GM23338 (cell line): Measurements from ENCODE around the gene LCP2. TPM values are rescaled to one million over a fixed set of nuclear protein-coding genes. Genes with fewer than 3 reads are reported as not detected.

Source experiments
- ATAC-seq: fragments of 200-7000 bp; cut with Tn5 transposase; 3 replicates; pipeline ENCODE4 v1.9.1; 2020
- DNase-seq: peaks from one replicate; pipeline ENCODE4 v3.0.0-alpha.2; 2015; ENCODE audit warnings: low spot score
- H2AFZ ChIP-seq: fragments of 200-600 bp; sonication (generic); 2 replicates; pipeline ENCODE4 v1.8.0; 2016; ENCODE audit warnings: antibody characterized with exemption, mild to moderate bottlenecking, moderate library complexity
- H3F3A ChIP-seq: fragments of 200-600 bp; sonication (generic); replicated peaks from 2 replicates; pipeline ENCODE4 v1.8.0; 2017; ENCODE audit warnings: antibody characterized with exemption, mixed run types, low read depth
- H3K27ac ChIP-seq: fragments of 200-600 bp; sonication (generic); 2 replicates; pipeline ENCODE4 v1.6.1; 2016; ENCODE audit warnings: low read depth
- H3K27me3 ChIP-seq: fragments of 200-600 bp; sonication (generic); 2 replicates; pipeline ENCODE4 v1.8.0; 2016; ENCODE audit warnings: mild to moderate bottlenecking, mixed run types, moderate library complexity; ENCODE audit not compliant: insufficient read depth
- H3K36me3 ChIP-seq: fragments of 200-600 bp; sonication (generic); 2 replicates; pipeline ENCODE4 v1.8.0; 2016; ENCODE audit warnings: mild to moderate bottlenecking; ENCODE audit not compliant: insufficient read depth
- H3K4me1 ChIP-seq: fragments of 200-600 bp; sonication (generic); 2 replicates; pipeline ENCODE4 v1.8.0; 2016; ENCODE audit warnings: mild to moderate bottlenecking, moderate library complexity; ENCODE audit not compliant: insufficient read depth
- H3K4me2 ChIP-seq: fragments of 200-600 bp; sonication (generic); 2 replicates; pipeline ENCODE4 v1.7.1; 2017; ENCODE audit warnings: mixed run types
- H3K4me3 ChIP-seq: fragments of 200-600 bp; sonication (generic); 2 replicates; pipeline ENCODE4 v1.6.1; 2016; ENCODE audit warnings: mixed run types
- H3K79me2 ChIP-seq: fragments of 200-600 bp; sonication (generic); replicated peaks from 2 replicates; pipeline ENCODE4 v1.8.0; 2017; ENCODE audit warnings: mild to moderate bottlenecking; ENCODE audit not compliant: insufficient read depth
- H3K9me2 ChIP-seq: fragments of 200-600 bp; sonication (generic); 2 replicates; pipeline ENCODE4 v1.8.0; 2017; ENCODE audit not compliant: insufficient read depth
- H4K20me1 ChIP-seq: fragments of 200-600 bp; sonication (generic); replicated peaks from 2 replicates; pipeline ENCODE4 v1.8.0; 2017; ENCODE audit warnings: mild to moderate bottlenecking; ENCODE audit not compliant: insufficient read depth
- H3K27ac Mint-ChIP-seq: 2 replicates; pipeline ENCODE4 v1.8.0; 2020; ENCODE audit warnings: inconsistent platforms, mild to moderate bottlenecking, moderate library complexity, mixed read lengths
- H3K27me3 Mint-ChIP-seq: 3 replicates; pipeline ENCODE4 v1.8.0; 2022; ENCODE audit warnings: low read depth, mild to moderate bottlenecking, moderate library complexity, mixed read lengths, inconsistent platforms; ENCODE audit not compliant: insufficient read depth, poor library complexity
- H3K36me3 Mint-ChIP-seq: 3 replicates; pipeline ENCODE4 v1.8.0; 2021; ENCODE audit warnings: low read depth, mild to moderate bottlenecking, inconsistent platforms, moderate library complexity, mixed read lengths
- H3K4me1 Mint-ChIP-seq: 3 replicates; pipeline ENCODE4 v1.8.0; 2020; ENCODE audit warnings: mild to moderate bottlenecking, inconsistent platforms, mixed read lengths
- H3K4me3 Mint-ChIP-seq: 3 replicates; pipeline ENCODE4 v1.8.0; 2021; ENCODE audit warnings: moderate library complexity, mild to moderate bottlenecking, inconsistent platforms, mixed read lengths
- H3K9me3 Mint-ChIP-seq: 3 replicates; pipeline ENCODE4 v1.8.0; 2020; ENCODE audit warnings: moderate library complexity, mild to moderate bottlenecking, inconsistent platforms, mixed read lengths
- CREB1 ChIP-seq: fragments of 250-450 bp; sonication (Bioruptor Pico); IDR thresholded peaks from 2 replicates; pipeline ENCODE4 v1.5.0; 2020; ENCODE audit warnings: low read depth, mild to moderate bottlenecking, moderate library complexity
- EZH2 ChIP-seq: fragments of 200-600 bp; sonication (generic); IDR thresholded peaks from one replicate; pipeline ENCODE4 v1.8.0; 2017; ENCODE audit warnings: antibody characterized with exemption, mild to moderate bottlenecking, low read depth; ENCODE audit not compliant: unreplicated experiment
- EZH2phosphoT487 ChIP-seq: fragments of 200-600 bp; sonication (generic); IDR thresholded peaks from one replicate; pipeline ENCODE4 v1.8.1; 2018; ENCODE audit warnings: antibody characterized with exemption; ENCODE audit not compliant: unreplicated experiment
- JUNB ChIP-seq: IDR thresholded peaks from one replicate; pipeline ENCODE4 v1.6.1; 2016; ENCODE audit warnings: antibody characterized with exemption; ENCODE audit not compliant: unreplicated experiment
- POLR2AphosphoS5 ChIP-seq: IDR thresholded peaks from 2 replicates; pipeline ENCODE4 v1.6.1; 2016; ENCODE audit warnings: antibody characterized with exemption, low read depth
- REST ChIP-seq: IDR thresholded peaks from one replicate; pipeline ENCODE4 v1.6.1; 2018; ENCODE audit warnings: antibody characterized with exemption; ENCODE audit not compliant: unreplicated experiment
- STAT1 ChIP-seq: IDR thresholded peaks from one replicate; pipeline ENCODE4 v1.6.1; 2016; ENCODE audit warnings: antibody characterized with exemption; ENCODE audit not compliant: unreplicated experiment
- ZNF114 ChIP-seq: fragments of 250-450 bp; sonication (Bioruptor Pico); IDR thresholded peaks from 2 replicates; pipeline ENCODE4 v1.5.0; 2020; ENCODE audit warnings: mild to moderate bottlenecking, moderate library complexity
- polyA plus RNA-seq: library from polyadenylated mRNA; unstranded; fragments of >200 nt; fragmentation: Nextera tagmentation; extraction: Ambion mirVana; gene quantifications from 2 replicates; pipeline ENCODE4 v1.2.1, GENCODE V29; 2016
- total RNA-seq: library from RNA; depleted of rRNA; stranded (reverse); fragments of >200 nt; shearing (Covaris generic); gene quantifications from 2 replicates; pipeline ENCODE4 v1.2.3, GENCODE V29; 2014
- TF ChIP-seq, protein P1 (sequence below): IDR thresholded peaks from 2 replicates; pipeline ENCODE4 v1.6.1; 2016; ENCODE audit warnings: antibody characterized with exemption
- TF ChIP-seq, protein P2 (sequence below): fragments of 250-450 bp; sonication (Bioruptor Pico); IDR thresholded peaks from 2 replicates; pipeline ENCODE4 v1.5.0; 2020; ENCODE audit warnings: mild to moderate bottlenecking, moderate library complexity

The LCP2 gene
- total and polyA plus RNA-seq, 2 experiments from 2014 or later, result 0.26 to 0.38 TPM

- Histone ChIP-seq H3K9me2 (no peaks in the 10 kb centered on the region), H3K27ac (no peak overlapping the region), H3K79me2 (no peaks in the 10 kb centered on the region), H3K4me2 (no peak overlapping the region), H3K36me3 (no peaks in the 10 kb centered on the region), H3K4me1 (no peaks in the 10 kb centered on the region), H2AFZ (no peak overlapping the region), H3K27me3 (no peaks in the 10 kb centered on the region), H3K4me3 (no peak overlapping the region), H3F3A (no peaks in the 10 kb centered on the region), H4K20me1 (no peaks in the 10 kb centered on the region)
- Mint-ChIP-seq H3K4me3 (no peak overlapping the region), H3K4me1 (no peaks in the 10 kb centered on the region), H3K9me3 (no peaks in the 10 kb centered on the region), H3K27me3 (no peaks in the 10 kb centered on the region), H3K27ac (no peak overlapping the region), H3K36me3 (no peaks in the 10 kb centered on the region)
- ATAC-seq (no peak), DNase-seq (no peak)
- no peak for TF ChIP-seq POLR2AphosphoS5
- TF ChIP-seq STAT1, result no peak
- TF ChIP-seq EZH2, result no peak
- TF ChIP-seq, protein P1, sequence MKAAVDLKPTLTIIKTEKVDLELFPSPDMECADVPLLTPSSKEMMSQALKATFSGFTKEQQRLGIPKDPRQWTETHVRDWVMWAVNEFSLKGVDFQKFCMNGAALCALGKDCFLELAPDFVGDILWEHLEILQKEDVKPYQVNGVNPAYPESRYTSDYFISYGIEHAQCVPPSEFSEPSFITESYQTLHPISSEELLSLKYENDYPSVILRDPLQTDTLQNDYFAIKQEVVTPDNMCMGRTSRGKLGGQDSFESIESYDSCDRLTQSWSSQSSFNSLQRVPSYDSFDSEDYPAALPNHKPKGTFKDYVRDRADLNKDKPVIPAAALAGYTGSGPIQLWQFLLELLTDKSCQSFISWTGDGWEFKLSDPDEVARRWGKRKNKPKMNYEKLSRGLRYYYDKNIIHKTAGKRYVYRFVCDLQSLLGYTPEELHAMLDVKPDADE, result no peak
- TF ChIP-seq ZNF114 (CRISPR knock-in tag), result no peak
These were observed 95.5 kb downstream of the LCP2 start for GRCh38 chr5:170202117-170202516.

DNA sequence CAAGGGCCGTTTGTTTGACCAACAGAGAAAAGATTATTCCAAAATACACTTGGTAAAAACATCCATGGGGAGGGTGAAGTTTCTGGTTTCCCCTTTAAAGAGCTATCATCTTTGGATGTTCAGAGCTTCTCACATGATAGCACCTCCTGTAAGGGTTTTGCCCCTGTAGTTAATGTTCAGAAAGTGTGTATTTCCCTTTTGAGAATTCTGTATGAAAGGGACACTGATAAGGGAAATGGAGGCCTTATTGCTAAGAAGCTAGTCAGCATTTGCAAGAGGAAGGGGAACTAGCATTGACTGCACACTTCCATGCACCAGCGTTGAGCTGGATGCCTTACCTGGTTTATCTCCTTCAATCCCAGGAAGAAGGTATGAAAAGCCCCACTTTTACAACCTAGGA, 96.3 kb downstream of the LCP2 start:
- Histone ChIP-seq H3K4me3 (no peak overlapping the region), H3K9me2 (no peaks in the 10 kb centered on the region), H3K36me3 (no peaks in the 10 kb centered on the region), H3K79me2 (no peaks in the 10 kb centered on the region), H3K27me3 (no peaks in the 10 kb centered on the region), H2AFZ (no peak overlapping the region), H3F3A (no peaks in the 10 kb centered on the region), H4K20me1 (no peaks in the 10 kb centered on the region), H3K4me2 (no peak overlapping the region), H3K4me1 (no peaks in the 10 kb centered on the region), H3K27ac (no peak overlapping the region)
- Mint-ChIP-seq H3K27me3 (no peaks in the 10 kb centered on the region), H3K9me3 (no peaks in the 10 kb centered on the region), H3K27ac (no peak overlapping the region), H3K36me3 (no peaks in the 10 kb centered on the region), H3K4me1 (no peaks in the 10 kb centered on the region), H3K4me3 (no peak overlapping the region)
- ATAC-seq (no peak), DNase-seq (no peak)
- TF ChIP-seq, protein P2, sequence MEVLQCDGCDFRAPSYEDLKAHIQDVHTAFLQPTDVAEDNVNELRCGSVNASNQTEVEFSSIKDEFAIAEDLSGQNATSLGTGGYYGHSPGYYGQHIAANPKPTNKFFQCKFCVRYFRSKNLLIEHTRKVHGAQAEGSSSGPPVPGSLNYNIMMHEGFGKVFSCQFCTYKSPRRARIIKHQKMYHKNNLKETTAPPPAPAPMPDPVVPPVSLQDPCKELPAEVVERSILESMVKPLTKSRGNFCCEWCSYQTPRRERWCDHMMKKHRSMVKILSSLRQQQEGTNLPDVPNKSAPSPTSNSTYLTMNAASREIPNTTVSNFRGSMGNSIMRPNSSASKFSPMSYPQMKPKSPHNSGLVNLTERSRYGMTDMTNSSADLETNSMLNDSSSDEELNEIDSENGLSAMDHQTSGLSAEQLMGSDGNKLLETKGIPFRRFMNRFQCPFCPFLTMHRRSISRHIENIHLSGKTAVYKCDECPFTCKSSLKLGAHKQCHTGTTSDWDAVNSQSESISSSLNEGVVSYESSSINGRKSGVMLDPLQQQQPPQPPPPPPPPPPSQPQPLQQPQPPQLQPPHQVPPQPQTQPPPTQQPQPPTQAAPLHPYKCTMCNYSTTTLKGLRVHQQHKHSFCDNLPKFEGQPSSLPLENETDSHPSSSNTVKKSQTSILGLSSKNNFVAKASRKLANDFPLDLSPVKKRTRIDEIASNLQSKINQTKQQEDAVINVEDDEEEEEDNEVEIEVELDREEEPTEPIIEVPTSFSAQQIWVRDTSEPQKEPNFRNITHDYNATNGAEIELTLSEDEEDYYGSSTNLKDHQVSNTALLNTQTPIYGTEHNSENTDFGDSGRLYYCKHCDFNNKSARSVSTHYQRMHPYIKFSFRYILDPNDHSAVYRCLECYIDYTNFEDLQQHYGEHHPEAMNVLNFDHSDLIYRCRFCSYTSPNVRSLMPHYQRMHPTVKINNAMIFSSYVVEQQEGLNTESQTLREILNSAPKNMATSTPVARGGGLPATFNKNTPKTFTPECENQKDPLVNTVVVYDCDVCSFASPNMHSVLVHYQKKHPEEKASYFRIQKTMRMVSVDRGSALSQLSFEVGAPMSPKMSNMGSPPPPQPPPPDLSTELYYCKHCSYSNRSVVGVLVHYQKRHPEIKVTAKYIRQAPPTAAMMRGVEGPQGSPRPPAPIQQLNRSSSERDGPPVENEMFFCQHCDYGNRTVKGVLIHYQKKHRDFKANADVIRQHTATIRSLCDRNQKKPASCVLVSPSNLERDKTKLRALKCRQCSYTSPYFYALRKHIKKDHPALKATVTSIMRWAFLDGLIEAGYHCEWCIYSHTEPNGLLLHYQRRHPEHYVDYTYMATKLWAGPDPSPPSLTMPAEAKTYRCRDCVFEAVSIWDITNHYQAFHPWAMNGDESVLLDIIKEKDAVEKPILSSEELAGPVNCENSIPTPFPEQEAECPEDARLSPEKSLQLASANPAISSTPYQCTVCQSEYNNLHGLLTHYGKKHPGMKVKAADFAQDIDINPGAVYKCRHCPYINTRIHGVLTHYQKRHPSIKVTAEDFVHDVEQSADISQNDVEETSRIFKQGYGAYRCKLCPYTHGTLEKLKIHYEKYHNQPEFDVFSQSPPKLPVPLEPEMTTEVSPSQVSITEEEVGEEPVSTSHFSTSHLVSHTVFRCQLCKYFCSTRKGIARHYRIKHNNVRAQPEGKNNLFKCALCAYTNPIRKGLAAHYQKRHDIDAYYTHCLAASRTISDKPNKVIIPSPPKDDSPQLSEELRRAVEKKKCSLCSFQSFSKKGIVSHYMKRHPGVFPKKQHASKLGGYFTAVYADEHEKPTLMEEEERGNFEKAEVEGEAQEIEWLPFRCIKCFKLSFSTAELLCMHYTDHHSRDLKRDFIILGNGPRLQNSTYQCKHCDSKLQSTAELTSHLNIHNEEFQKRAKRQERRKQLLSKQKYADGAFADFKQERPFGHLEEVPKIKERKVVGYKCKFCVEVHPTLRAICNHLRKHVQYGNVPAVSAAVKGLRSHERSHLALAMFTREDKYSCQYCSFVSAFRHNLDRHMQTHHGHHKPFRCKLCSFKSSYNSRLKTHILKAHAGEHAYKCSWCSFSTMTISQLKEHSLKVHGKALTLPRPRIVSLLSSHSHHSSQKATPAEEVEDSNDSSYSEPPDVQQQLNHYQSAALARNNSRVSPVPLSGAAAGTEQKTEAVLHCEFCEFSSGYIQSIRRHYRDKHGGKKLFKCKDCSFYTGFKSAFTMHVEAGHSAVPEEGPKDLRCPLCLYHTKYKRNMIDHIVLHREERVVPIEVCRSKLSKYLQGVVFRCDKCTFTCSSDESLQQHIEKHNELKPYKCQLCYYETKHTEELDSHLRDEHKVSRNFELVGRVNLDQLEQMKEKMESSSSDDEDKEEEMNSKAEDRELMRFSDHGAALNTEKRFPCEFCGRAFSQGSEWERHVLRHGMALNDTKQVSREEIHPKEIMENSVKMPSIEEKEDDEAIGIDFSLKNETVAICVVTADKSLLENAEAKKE (CRISPR knock-in tag), result no peak
- no peak for TF ChIP-seq STAT1
- TF ChIP-seq CREB1 (CRISPR knock-in tag), result no peak
- no peak for TF ChIP-seq EZH2phosphoT487
- TF ChIP-seq REST, result no peak
- TF ChIP-seq EZH2, result no peak
- no peak for TF ChIP-seq JUNB
- TF ChIP-seq, protein P1, result no peak
